Measurements from ENCODE around the gene EPHA7. TPM values are rescaled to one million over a fixed set of nuclear protein-coding genes. Genes with fewer than 3 reads are reported as not detected.

The EPHA7 gene
- total RNA-seq, 2 donors from 2014 or later: 0.14 to 1.8 TPM

DNA sequence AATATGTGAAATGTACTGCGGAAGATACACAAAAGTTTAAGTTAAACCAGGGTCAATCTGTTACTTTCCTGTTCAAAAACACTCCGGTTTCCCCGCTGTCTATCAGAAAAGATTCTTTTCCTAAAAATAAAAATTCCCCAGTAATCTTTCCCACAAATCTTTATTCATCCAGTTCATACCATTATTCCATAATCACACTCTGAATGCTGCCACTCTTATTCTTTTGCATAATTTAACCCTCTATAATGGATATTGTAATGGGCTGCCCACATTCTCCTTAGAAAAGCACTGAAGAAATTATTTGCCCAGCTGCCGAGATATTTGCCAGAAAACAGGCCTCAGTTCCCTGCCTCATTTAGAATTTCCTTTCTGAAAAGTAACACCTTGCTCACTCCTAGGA is 68.6 kb downstream of the EPHA7 start:
- Histone ChIP-seq H3K9me3 (no peaks in the 10 kb centered on the region), H3K27ac (no peak overlapping the region), H3K27me3 (replicated peaks; ENCODE audit: insufficient read depth) (no peaks in the 10 kb centered on the region), H3K4me3 (no peak overlapping the region), H3K36me3 (no peaks in the 10 kb centered on the region), H3K4me1 (ENCODE audit: control insufficient read depth in 1 of 2, low read depth in 2 of 2) (no peaks in the 10 kb centered on the region)
- ATAC-seq (ENCODE audit: insufficient number of reproducible peaks, low FRiP score, low read depth): no peak
- TF ChIP-seq, protein P1, sequence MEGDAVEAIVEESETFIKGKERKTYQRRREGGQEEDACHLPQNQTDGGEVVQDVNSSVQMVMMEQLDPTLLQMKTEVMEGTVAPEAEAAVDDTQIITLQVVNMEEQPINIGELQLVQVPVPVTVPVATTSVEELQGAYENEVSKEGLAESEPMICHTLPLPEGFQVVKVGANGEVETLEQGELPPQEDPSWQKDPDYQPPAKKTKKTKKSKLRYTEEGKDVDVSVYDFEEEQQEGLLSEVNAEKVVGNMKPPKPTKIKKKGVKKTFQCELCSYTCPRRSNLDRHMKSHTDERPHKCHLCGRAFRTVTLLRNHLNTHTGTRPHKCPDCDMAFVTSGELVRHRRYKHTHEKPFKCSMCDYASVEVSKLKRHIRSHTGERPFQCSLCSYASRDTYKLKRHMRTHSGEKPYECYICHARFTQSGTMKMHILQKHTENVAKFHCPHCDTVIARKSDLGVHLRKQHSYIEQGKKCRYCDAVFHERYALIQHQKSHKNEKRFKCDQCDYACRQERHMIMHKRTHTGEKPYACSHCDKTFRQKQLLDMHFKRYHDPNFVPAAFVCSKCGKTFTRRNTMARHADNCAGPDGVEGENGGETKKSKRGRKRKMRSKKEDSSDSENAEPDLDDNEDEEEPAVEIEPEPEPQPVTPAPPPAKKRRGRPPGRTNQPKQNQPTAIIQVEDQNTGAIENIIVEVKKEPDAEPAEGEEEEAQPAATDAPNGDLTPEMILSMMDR (IDR thresholded peaks at IDR 0.05): no peak
- DNase-seq (ENCODE audit: low spot score): no peak

DNA sequence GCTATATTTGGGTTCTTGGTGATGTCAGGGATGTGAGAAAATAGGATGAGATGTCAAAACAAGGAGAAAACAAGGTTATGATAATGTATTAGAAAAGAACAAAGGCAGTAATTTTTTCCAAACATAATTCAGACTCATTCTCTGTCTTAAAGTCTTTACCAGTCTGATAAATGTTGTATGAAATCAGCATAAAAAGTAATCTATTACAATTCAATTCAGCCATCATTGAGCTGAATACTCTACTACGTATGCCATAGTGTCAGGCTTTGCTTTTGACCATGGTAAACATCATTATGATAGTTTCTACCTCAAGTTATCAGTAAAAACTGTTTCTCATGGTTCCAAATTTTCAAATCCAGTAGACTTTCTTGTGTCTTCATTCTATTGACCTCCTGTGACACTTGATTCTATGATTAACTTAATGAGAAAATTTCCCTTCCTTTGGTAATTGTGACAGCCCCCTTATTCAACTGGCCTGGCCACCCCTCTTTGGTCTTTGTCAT is 75.0 kb downstream of the EPHA7 start:
- TF ChIP-seq, protein P1 (IDR thresholded peaks at IDR 0.05): no peak
- no peak overlapping the region for H3K27ac ChIP-seq
- no peaks in the 10 kb centered on the region for H3K27me3 ChIP-seq (replicated peaks; ENCODE audit: insufficient read depth)
- DNase-seq (ENCODE audit: low spot score) (no peak), ATAC-seq (ENCODE audit: insufficient number of reproducible peaks, low FRiP score, low read depth) (no peak)
- no peaks in the 10 kb centered on the region for H3K9me3 ChIP-seq
- H3K4me1 ChIP-seq (ENCODE audit: control insufficient read depth in 1 of 2, low read depth in 2 of 2): no peaks in the 10 kb centered on the region
- H3K4me3 ChIP-seq: no peak overlapping the region
- H3K36me3 ChIP-seq: no peaks in the 10 kb centered on the region

DNA sequence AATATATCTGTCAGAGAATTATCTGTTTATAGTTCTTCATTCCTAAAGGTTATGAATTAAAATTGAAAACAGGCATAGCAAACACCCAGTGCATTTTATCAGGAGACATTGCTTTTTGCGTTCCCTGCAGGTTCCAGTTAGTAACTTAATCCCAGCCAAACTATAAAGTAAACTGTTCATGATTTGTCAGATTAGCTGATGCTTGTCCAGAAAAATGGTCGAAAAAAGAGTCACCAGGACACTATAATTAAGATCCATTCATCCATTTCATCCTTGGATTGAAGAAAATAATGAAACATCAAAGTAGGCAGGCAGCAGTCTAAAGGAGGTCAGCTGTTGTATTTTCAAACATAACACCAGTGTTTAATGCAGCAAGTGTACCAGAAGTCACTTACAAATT is 75.9 kb downstream of the EPHA7 start:
- Histone ChIP-seq H3K36me3 (no peaks in the 10 kb centered on the region), H3K4me1 (ENCODE audit: control insufficient read depth in 1 of 2, low read depth in 2 of 2) (no peaks in the 10 kb centered on the region), H3K9me3 (no peaks in the 10 kb centered on the region), H3K27ac (no peak overlapping the region), H3K4me3 (no peak overlapping the region), H3K27me3 (replicated peaks; ENCODE audit: insufficient read depth) (no peaks in the 10 kb centered on the region)
- ATAC-seq (ENCODE audit: insufficient number of reproducible peaks, low FRiP score, low read depth) (no peak), DNase-seq (ENCODE audit: low spot score) (no peak)
- TF ChIP-seq, protein P1 (IDR thresholded peaks at IDR 0.05): no peak

DNA sequence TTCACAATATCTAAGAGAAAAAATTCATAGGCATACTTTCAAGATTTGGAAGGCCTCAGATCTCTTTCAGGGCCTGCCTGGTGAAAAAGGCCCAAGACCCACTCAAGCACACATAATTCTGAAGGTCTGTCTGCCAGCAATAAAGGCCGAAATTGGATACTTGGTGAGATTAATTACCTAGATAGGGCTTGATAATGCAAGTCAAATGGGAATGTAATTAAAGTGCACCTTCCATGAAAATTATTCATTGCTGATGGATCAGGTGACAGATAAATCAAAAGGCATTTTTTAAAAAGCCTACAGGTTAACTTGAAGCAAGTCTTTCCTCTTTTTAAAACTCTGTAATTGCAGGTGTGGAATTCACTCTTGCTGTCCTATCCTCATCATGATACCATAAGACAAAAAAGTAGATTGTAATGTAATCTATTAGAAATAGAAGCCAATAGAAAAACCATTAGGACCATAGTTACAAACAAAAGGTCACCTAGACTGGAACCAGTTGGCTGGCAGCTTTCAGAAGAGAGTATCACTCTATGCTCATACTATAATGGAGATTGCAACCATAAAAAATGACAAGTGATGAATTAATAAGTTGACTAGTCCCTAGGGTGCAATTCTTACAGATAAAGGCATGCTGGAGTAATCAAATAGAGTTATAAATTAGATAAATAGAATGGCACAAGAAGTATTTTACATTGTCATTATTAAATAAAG is 77.3 kb downstream of the EPHA7 start:
- no peak overlapping the region for H3K27ac ChIP-seq
- no peaks in the 10 kb centered on the region for H3K27me3 ChIP-seq (replicated peaks; ENCODE audit: insufficient read depth)
- no peaks in the 10 kb centered on the region for H3K36me3 ChIP-seq
- H3K9me3 ChIP-seq: no peaks in the 10 kb centered on the region
- no peak for ATAC-seq (ENCODE audit: insufficient number of reproducible peaks, low FRiP score, low read depth)
- no peaks in the 10 kb centered on the region for H3K4me1 ChIP-seq (ENCODE audit: control insufficient read depth in 1 of 2, low read depth in 2 of 2)
- TF ChIP-seq, protein P1 (IDR thresholded peaks at IDR 0.05): no peak
- H3K4me3 ChIP-seq: no peak overlapping the region
- no peak for DNase-seq (ENCODE audit: low spot score)

DNA sequence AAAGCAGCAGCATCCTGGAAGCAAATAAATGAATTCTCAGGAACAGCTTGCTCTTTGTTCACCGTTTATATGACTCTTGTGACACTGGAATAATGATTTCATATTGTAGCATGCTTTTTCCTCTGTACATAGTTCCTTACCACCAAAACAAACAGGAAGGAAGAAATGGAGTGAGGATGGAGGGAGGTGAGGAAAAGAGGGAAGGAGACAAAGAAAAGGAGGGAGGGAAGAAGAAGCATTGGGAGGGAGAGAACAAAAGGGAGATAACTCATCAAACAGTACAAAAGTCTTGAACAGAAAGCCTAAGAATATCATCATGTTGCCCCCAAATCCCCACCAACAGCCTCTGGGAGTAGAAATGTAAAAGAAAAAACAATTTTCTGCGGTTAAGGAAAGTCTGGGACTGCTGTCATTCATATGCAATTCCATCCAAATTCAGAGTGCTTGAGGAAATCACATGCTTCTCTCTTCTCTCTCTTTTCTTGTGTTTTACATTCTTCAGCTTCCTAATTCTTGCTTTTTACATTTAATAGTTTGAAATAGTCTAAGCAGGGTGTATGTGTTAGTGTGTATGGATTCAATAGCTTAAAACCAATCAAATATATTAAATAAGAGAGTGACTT is 81.5 kb downstream of the EPHA7 start:
- ATAC-seq (ENCODE audit: insufficient number of reproducible peaks, low FRiP score, low read depth) (no peak), DNase-seq (ENCODE audit: low spot score) (no peak)
- no peaks in the 10 kb centered on the region for H3K27me3 ChIP-seq (replicated peaks; ENCODE audit: insufficient read depth)
- H3K9me3 ChIP-seq: no peaks in the 10 kb centered on the region
- no peaks in the 10 kb centered on the region for H3K4me1 ChIP-seq (ENCODE audit: control insufficient read depth in 1 of 2, low read depth in 2 of 2)
- H3K36me3 ChIP-seq: no peaks in the 10 kb centered on the region
- H3K4me3 ChIP-seq: no peak overlapping the region
- TF ChIP-seq, protein P1 (IDR thresholded peaks at IDR 0.05): no peak
- no peak overlapping the region for H3K27ac ChIP-seq
